Esophagus (tissue), 2 donors: ENCODE results near the gene TBC1D2B. TPM values are rescaled to one million over a fixed set of nuclear protein-coding genes. Genes with fewer than 3 reads are reported as not detected.

ENCODE experiments used
- H3K27ac ChIP-seq, 2 donors: one replicate each; pipeline ENCODE4 v1.5.1; 2013; ENCODE audit warnings: low read depth in 2 of 2, mild to moderate bottlenecking in 2 of 2, inconsistent platforms in 1 of 2, low read length in 1 of 2, moderate library complexity in 1 of 2
- H3K27me3 ChIP-seq, 2 donors: one replicate each; pipeline ENCODE4 v1.6.1; 2013; ENCODE audit warnings: low read length in 2 of 2, control low read depth in 1 of 2, mild to moderate bottlenecking in 1 of 2; ENCODE audit not compliant: insufficient read depth in 2 of 2, control insufficient read depth in 1 of 2
- H3K36me3 ChIP-seq, 2 donors: one replicate each; pipeline ENCODE4 v1.6.1; 2013; ENCODE audit warnings: low read length in 1 of 2; ENCODE audit not compliant: control insufficient read depth in 2 of 2, insufficient read depth in 2 of 2
- H3K4me1 ChIP-seq, 2 donors: one replicate each; pipeline ENCODE4 v1.6.1; 2013; ENCODE audit warnings: low read length in 1 of 2; ENCODE audit not compliant: control insufficient read depth in 2 of 2, insufficient read depth in 2 of 2
- H3K4me3 ChIP-seq, 2 donors: one replicate each; pipeline ENCODE4 v1.5.1; 2013; ENCODE audit warnings: low read length in 2 of 2, mild to moderate bottlenecking in 2 of 2, low read depth in 1 of 2, moderate library complexity in 1 of 2
- H3K9me3 ChIP-seq, 2 donors: one replicate each; pipeline ENCODE4 v1.6.1; 2013; ENCODE audit warnings: mild to moderate bottlenecking in 2 of 2, low read depth in 1 of 2, low read length in 1 of 2, moderate library complexity in 1 of 2; ENCODE audit not compliant: control insufficient read depth in 2 of 2, insufficient read depth in 1 of 2
- WGBS, 2 donors: extraction: QIAGEN DNeasy Blood & Tissue Kit; methylation state at CpG; one replicate each; pipeline ENCODE4 v1.1.7; 2013; 5-methylcytosine and 5-hydroxymethylcytosine counted together
- polyA plus RNA-seq, 2 donors: library from polyadenylated mRNA; stranded (reverse); fragments of 200-250 nt; gene quantifications; one replicate each; pipeline ENCODE4 v1.2.3, GENCODE V29; 2013
- donor health status: healthy with polysubstance abuse.
- donor health status: Bipolar disorder and iron deficiency.

The TBC1D2B gene
- polyA plus RNA-seq, 2 donors, result 5.1 to 7.0 TPM

- 88 to 89% methylated on average over 6 of the region's 6 CpGs for WGBS, 2 donors
- peaks cover 0 to 2% of the 10 kb centered on the region in 2 donors for H3K4me1 ChIP-seq
- no peaks in the 10 kb centered on the region for H3K27me3 ChIP-seq
- no peak overlapping the region for H3K27ac ChIP-seq
- no peaks in the 10 kb centered on the region for H3K9me3 ChIP-seq
- no peak overlapping the region for H3K4me3 ChIP-seq
- H3K36me3 ChIP-seq, result no peaks in the 10 kb centered on the region
These were observed 6.4 kb upstream of the TBC1D2B start for GRCh38 chr15:78083687-78084448.

- no peak overlapping the region for H3K27ac ChIP-seq
- H3K4me1 ChIP-seq, result peaks cover 0 to 2% of the 10 kb centered on the region in 2 donors
- no peak overlapping the region for H3K4me3 ChIP-seq
- H3K36me3 ChIP-seq, result no peaks in the 10 kb centered on the region
- no peaks in the 10 kb centered on the region for H3K9me3 ChIP-seq
- 95% methylated on average over 4 of the region's 4 CpGs for WGBS, 2 donors
- no peaks in the 10 kb centered on the region for H3K27me3 ChIP-seq
These were observed 5.7 kb upstream of the TBC1D2B start for GRCh38 chr15:78083186-78083585.

- Histone ChIP-seq H3K4me3 (no peak overlapping the region), H3K4me1 (peaks cover 0 to 2% of the 10 kb centered on the region in 2 donors), H3K36me3 (no peaks in the 10 kb centered on the region), H3K9me3 (no peaks in the 10 kb centered on the region), H3K27ac (no peak overlapping the region), H3K27me3 (no peaks in the 10 kb centered on the region)
- 69 to 80% methylated on average over 1 of the region's 1 CpG for WGBS, 2 donors
These were observed 5.2 kb upstream of the TBC1D2B start for GRCh38 chr15:78082743-78083110.

GRCh38 chr15:78082106-78082742, 4.7 kb upstream of the TBC1D2B start:
- no peaks in the 10 kb centered on the region for H3K36me3 ChIP-seq
- H3K27me3 ChIP-seq, result no peaks in the 10 kb centered on the region
- no peaks in the 10 kb centered on the region for H3K9me3 ChIP-seq
- no peak overlapping the region for H3K4me3 ChIP-seq
- WGBS, 2 donors, result 60 to 63% methylated on average over 5 of the region's 5 CpGs
- H3K4me1 ChIP-seq, result peaks cover 0 to 2% of the 10 kb centered on the region in 2 donors
- no peak overlapping the region for H3K27ac ChIP-seq

GRCh38 chr15:78080088-78080460, 2.6 kb upstream of the TBC1D2B start:
- 92 to 95% methylated on average over 8 of the region's 8 CpGs for WGBS, 2 donors
- Histone ChIP-seq H3K9me3 (no peaks in the 10 kb centered on the region), H3K4me1 (peaks cover 0 to 7% of the 10 kb centered on the region in 2 donors), H3K4me3 (no peak overlapping the region), H3K27ac (no peak overlapping the region), H3K36me3 (no peaks in the 10 kb centered on the region), H3K27me3 (no peaks in the 10 kb centered on the region)

- H3K4me3 ChIP-seq, result no peak overlapping the region
- no peaks in the 10 kb centered on the region for H3K27me3 ChIP-seq
- no peak overlapping the region for H3K27ac ChIP-seq
- 92 to 93% methylated on average over 11 of the region's 11 CpGs for WGBS, 2 donors
- H3K36me3 ChIP-seq, result no peaks in the 10 kb centered on the region
- H3K9me3 ChIP-seq, result no peaks in the 10 kb centered on the region
- H3K4me1 ChIP-seq, result peaks cover 0 to 7% of the 10 kb centered on the region in 2 donors
These were observed 2.0 kb upstream of the TBC1D2B start for GRCh38 chr15:78079298-78080087.

- Histone ChIP-seq H3K27me3 (no peaks in the 10 kb centered on the region), H3K4me3 (peak overlapping the region; percentile 80 to 82), H3K36me3 (no peaks in the 10 kb centered on the region), H3K27ac (peak overlapping the region in 1 of 2 donors; percentile 85), H3K9me3 (no peaks in the 10 kb centered on the region), H3K4me1 (peaks cover 0 to 7% of the 10 kb centered on the region in 2 donors)
- 11 to 23% methylated on average over 7 of the region's 7 CpGs for WGBS, 2 donors
These were observed 330 bp upstream of the TBC1D2B start for GRCh38 chr15:78077871-78078210.

- H3K9me3 ChIP-seq, result no peaks in the 10 kb centered on the region
- peaks cover 0 to 5% of the 10 kb centered on the region in 2 donors for H3K4me1 ChIP-seq
- 33 to 40% methylated on average over 17 of the region's 17 CpGs for WGBS, 2 donors
- no peaks in the 10 kb centered on the region for H3K27me3 ChIP-seq
- H3K36me3 ChIP-seq, result no peaks in the 10 kb centered on the region
- peak overlapping the region; percentile 80 to 82 for H3K4me3 ChIP-seq
- peak overlapping the region; percentile 85 to 89 for H3K27ac ChIP-seq
These were observed 1.1 kb downstream of the TBC1D2B start for GRCh38 chr15:78076231-78077052.
